HG03558 (cell line): ENCODE data around the gene H6PD.

Experiments
- ATAC-seq: cut with Tn5 transposase; IDR thresholded peaks from one replicate; pipeline ENCODE4 v1.9.1; 2021; ENCODE audit warnings: moderate number of reproducible peaks; ENCODE audit not compliant: unreplicated experiment; ENCODE audit errors: extremely low read depth

The H6PD gene

DNA sequence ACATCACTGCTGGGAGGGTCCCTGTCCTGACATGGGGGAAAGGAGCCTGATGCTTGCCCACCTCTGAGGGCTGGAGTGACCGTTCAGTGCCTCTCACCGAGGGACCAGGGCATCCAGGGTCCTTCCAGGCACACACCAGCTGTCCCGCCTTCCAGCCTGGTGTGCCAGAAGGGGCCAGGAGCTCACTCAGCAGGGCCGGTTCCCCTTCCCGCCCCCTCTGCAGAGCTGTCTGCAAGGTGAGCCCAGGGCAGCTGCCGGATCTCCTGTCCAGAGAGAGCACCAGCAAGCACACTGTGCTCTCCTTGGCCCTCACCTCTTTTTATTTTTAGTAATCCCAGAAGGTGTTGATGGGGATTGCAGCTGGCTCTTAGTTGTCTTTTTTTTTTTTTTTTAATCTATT is 16.9 kb downstream of the H6PD start:
- ATAC-seq: no peak

DNA sequence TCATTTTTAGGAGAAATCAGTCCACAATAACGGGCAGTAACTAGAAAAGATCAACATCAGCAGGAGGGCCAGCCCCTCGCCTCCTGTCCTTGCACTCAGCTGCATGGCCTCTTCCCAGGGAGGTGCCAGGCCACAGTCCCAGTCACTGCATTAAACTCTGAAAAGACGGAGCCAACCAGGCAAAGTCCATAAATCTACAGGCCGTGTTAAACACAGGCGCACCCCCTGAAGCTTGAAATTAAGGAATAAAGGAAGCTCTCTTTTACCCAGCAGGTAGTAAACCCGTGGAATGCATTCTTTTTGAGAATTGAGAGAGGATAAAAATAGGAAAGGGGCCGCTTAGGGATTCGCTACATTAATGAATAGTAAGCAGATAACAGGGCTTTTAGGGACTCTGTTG is 18.4 kb downstream of the H6PD start:
- ATAC-seq: no peak

DNA sequence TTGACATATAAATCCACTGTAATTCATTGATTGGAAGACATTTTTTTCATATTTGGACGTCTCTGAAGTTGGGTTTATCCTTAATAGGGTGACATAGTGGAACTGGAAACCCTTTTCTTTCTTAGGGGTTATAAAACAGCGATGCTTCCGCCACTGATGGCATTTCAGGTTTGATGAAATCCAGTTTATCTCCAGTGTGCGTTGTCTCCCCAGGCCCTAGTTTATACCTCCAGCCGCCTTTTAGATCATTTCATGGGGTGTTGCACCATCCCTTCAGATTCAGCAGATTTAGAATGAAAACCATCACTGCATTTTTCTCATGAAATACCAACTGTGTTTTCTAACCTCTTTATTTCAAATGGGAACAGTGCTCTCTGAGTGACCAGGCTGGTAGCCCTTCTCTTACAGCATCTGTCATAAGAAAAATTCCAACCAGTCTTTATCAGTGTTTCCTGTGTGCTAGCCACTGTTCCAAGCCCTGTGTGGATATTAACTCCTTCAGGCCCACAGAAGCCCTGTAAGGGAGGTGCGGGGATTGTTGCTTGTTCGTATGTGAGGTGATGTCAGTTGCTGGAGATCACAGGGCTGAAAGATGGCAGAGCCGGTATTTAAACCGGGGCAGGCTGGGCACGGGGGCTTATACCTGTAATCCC is 19.0 kb downstream of the H6PD start:
- no peak for ATAC-seq

DNA sequence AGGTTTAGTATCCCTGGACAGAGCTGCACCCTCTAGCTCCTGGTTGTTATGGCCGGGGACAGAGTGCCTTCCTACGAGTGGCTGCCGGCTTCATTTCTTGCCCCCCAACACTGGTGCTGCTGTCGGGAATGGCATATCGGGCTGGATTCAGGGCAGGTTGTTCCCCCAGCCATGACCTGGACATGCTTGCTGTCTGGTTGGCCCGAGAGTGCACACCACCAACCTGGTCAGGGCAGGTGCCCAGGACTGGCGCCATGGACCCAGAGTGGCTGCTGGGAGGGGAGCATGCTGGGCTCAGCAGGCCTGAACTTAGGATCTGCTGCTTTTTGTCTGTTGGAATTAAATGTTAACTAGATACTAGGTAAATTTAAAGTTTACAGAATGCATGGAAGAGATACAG is 21.8 kb downstream of the H6PD start:
- no peak for ATAC-seq

DNA sequence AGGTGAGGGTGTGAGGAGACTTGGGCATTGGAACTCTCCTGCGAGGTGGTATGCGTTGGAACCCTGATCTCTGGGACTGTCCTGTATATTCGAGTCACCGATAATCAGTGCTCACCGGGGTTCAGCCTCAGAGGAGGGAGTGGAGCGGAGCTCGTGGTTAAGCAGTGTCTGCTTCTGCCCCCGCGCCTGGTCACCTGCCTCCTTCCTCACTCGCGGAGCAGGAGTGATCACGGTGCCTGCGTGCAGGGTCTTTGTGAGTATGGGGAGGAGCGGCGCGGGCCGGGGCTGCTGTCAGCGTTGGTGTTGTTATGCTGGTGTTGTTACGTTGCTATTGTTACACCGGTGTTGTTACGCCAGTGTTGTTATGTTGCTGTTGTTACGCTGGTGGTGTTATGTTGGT is 23.3 kb downstream of the H6PD start:
- ATAC-seq: no peak

DNA sequence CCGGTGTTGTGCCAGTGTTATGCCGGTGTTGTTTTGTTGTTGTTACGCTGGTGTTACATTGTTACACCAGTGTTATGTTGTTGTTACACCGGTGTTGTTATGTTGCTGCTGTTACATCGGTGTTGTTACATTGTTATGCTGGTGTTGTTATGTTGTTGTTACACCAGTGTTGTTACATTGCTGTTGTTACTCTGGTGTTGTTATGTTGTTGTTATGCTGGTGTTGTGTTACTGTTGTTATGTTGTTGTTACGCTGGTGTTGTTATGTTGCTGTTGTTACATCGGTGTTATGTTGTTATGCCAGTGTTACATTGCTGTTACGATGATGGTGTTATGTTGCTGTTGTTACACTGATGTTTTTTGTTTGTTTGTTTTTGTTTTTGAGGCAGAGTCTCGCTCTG is 24.1 kb downstream of the H6PD start:
- no peak for ATAC-seq

DNA sequence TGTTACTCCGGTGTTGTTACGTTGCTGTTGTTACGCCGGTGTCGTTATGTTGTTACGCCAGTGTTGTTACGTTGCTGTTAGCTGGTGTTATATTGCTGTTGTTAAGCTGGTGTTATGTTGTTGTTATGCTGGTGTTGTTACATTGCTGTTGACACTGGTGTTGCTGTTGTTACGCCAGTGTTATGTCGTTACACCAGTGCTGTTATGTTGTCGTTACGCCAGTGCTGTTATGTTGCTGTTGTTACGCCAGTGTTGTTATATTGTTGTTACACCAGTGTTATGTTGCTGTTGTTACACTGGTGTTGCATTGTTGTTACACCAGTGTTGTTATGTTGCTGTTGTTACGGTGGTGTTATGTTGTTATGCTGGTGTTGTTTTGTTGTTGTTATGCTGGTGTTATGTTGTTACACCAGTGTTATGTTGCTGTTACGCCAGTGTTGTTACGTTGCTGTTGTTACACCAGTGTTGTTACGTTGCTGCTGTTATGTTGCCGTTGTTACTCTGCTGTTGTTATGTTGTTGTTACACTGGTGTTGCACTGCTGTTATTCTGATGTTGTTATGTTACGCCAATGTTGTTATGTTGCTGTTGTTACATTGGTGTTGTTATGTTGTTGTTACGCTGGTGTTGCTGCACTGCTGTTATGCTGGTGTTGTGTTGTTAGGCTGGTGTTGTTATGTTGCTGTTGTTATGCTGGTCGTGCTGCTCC is 25.6 kb downstream of the H6PD start:
- no peak for ATAC-seq

DNA sequence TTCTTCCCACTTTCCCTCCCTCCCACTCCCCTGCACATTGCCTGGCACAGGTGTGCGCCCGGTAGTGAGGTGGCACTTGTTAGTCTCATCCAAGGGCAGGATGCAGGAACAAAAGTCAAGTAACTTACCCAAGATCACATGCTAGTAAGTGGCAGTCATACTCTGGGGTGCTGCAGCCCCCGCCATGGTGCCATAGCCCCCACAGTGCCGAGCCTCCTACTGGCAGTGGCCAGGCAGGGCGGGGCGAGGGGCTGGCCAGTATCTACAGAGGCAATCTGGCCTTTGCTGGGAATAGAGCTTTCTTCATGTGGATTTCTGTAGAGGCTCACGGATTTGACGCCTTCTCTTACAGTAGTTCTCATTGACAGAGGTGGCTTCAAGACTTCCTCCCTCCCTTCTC is 26.9 kb downstream of the H6PD start:
- ATAC-seq: no peak

DNA sequence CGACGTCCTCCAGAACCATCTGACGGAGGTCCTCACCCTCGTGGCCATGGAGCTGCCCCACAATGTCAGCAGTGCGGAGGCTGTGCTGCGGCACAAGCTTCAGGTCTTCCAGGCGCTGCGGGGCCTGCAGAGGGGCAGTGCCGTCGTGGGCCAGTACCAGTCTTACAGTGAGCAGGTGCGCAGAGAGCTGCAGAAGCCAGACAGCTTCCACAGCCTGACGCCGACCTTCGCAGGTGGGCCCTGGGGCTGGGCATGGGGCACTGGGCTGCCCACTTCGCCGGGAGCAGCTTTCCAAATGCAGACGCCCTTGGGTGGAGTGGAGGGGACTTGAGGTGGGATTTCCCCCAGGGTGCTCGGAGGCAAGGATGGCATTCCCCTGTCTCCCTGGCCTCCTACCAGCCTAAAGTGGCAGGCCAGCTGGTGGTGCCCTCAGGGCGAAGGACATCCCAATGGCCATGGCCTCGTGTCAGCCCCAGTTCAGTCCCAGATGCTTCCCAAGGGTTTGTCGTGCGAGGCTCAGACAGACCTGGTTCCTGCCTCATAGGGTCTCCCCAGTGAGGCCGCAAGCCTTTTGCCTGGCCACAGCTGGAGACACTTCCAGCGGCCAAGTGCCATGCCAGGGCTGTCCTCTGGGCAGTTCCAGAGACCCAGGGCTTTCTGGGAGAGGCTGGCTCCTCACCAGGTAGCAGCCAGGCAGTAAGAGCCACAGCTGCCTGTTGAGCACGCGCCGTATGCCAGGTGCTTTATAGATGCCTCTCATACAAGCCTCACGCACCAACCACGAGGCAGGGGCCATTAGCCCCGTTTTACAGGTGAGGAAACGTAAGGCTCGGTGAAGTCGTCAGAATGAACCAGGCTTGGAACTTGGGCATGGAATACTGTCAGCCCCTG is 27.8 kb downstream of the H6PD start:
- ATAC-seq: no peak

DNA sequence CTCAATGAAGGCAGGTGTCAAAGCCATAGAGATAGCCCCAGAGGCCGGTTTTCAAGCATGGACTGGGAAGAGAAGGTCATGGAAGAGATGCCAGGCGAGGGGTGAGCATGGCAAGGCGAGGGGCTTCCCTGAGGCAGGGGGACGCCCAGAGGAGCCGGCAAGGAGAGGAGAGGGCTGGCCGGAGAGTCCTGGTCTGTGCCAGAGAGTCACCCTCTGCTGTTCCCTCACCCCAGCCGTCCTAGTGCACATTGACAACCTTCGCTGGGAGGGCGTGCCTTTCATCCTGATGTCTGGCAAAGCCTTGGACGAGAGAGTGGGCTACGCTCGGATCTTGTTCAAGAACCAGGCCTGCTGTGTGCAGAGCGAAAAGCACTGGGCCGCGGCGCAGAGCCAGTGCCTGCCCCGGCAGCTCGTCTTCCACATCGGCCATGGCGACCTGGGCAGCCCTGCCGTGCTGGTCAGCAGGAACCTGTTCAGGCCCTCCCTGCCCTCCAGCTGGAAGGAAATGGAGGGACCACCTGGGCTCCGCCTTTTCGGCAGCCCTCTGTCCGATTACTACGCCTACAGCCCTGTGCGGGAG is 28.8 kb downstream of the H6PD start:
- ATAC-seq: no peak

DNA sequence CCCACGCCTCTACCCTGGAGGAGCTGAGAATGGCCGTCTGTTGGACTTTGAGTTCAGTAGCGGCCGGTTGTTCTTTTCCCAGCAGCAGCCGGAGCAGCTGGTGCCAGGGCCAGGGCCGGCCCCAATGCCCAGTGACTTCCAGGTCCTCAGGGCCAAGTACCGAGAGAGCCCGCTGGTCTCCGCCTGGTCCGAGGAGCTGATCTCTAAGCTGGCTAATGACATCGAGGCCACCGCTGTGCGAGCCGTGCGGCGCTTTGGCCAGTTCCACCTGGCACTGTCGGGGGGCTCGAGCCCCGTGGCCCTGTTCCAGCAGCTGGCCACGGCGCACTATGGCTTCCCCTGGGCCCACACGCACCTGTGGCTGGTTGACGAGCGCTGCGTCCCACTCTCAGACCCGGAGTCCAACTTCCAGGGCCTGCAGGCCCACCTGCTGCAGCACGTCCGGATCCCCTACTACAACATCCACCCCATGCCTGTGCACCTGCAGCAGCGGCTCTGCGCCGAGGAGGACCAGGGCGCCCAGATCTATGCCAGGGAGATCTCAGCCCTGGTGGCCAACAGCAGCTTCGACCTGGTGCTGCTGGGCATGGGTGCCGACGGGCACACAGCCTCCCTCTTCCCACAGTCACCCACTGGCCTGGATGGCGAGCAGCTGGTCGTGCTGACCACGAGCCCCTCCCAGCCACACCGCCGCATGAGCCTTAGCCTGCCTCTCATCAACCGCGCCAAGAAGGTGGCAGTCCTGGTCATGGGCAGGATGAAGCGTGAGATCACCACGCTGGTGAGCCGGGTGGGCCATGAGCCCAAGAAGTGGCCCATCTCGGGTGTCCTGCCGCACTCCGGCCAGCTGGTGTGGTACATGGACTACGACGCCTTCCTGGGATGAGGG is 29.7 kb downstream of the H6PD start:
- no peak for ATAC-seq

DNA sequence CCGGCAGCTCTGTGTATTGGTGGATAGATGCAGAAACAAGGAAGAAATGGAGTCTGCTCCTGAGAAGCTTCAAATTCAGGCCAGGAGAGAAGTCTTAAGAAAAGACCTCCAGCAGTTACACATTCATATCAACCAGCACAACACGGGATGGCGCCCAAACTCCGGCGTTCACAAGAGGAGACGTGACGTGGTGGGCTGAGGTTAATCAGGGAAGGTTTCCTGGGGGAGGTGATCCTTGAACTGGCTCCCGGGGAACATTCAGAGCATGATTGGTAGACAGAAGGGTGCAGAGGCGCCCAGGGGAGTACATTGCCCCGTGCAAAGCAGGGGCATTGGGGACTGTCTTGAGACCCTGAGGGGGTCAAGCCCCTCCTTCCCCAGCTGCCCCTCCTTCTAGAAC is 30.5 kb downstream of the H6PD start:
- no peak for ATAC-seq

DNA sequence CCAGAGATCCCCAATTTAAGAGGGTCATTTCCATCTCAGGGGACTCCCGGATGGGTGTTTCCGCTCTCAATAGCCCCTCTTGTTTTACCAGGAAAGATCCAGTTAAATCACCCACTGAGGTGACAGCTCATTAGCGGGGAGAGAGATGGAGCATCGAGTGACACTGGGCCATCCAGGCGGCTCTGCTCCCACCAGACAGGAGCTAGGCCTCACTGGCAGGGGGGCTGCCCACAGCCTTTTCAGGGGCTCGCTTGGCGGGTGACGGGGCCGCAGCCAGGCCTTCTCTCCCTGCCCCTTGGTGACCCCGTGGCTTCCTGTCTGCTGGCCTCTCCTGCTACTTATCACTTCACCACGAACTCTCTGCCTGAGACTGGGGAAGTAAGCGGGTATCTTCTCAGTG is 31.4 kb downstream of the H6PD start:
- no peak for ATAC-seq

DNA sequence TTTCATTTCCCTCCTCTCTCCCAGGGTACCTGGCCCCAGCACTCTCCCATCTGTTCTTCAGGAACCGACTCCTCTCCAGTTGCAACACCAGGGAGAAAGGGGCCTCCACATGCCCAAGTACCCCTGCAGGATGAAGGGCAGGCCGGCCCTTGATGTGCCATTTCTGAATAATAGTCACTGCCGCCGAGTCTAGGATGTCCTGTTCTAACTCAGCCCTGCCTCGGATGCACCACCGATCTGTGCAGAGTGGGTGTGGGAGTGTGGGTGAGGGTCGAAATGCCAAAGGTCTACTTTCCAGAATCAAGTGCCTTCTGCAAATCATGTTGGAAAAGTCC is 32.7 kb downstream of the H6PD start:
- no peak for ATAC-seq

DNA sequence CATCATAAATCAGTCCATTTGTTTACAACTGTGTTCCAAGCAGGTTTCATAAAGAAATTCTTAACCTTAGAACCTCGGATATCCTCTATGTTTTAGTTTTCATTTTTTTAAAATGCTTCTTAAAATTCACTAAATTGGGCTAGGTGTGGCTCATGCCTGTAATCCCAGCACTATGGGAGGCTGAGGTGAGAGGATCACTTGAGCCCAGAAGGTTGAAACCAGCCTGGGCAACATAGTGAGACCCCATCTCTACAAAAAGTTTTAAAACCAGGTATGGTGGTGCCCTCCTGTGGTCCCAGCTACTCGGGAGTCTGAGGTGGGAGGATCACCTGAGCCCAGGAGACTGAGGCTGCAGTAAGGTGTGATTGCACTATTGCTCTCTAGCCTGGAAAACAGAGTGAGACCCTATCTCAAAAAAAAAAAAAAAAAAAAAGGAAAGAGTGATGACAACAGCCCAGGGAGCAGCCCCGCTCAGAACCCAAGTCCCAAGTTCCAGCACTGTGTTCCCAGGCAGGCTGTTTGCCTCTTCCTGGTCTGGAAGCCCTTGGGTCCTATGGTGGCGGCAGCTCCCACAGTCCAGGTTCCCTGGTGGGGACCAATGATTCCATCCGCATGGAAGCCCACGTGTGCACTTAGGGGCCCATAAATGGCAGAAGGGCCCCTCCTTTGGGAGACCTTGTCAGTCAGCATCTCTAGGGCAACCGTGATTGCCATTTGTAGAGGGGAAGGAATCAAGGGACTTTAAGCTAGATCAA is 33.4 kb downstream of the H6PD start:
- no peak for ATAC-seq

DNA sequence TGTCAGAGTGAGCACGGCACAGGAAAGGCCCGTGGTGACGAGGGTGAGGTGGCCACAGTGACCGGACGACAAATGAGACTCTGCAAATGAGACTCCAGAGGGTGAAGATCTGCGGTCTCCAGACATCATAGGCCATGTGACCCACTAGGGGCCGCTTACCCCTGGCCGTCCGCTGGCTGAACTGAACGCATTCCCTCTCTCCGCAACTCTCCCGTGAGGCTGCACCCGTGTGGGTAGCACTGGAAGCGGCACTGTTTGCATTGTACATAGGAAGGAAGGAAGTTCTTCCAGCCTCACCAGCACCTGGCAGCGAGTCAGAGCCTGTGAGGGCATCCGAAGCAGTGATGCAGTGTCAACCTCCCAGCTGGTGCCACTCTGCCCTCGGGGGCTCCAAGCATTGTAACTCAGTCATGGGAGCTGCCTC is 34.5 kb downstream of the H6PD start:
- ATAC-seq: no peak

DNA sequence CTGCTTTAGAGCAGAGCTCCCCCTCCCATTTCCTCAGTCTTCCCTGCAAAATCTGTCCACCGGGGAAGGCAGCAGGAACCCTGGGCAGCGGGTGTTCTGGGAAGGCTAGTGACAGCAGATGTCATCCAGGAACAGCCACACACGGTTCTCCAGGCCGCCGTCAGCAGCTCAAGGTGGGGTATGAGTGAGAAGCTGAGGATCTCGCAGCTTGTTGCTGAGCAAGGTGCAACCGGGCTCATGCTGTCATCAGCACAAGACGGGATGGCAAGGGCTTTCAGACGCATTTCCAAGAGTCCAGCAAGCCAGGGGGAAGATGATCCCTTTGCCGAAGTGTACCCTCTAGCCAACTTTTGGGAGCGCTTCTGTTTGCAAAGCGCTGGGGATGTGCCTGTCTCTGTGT is 35.1 kb downstream of the H6PD start:
- no peak for ATAC-seq

DNA sequence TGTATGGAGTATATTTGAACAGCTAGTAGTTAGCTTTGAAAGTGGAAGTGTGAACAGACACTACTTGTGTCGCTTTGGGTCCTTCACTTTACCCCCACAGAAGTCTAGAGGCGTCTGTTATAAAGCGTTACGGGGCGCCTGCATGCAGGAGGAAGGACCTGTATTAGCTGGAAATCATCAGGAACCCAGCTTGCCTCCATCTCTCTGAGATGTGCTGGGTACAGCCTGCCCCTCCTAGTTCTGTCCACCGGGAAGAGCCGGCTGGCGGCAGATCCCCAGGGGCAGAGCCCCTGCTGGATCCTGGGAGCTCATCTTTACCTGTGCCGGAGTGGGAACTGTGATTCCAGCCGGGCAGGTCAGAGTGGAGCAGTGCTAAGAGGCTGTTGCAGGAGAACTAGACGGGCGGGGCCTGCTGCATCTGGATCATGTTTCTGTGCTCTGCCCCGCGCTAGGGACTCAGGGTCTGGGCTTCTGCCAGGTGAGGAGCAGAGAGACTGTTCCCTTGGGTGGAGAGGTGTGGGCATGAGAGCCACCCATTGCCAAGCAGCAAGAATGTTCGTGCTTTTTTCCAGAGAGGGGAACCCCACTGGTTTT is 35.8 kb downstream of the H6PD start:
- no peak for ATAC-seq

DNA sequence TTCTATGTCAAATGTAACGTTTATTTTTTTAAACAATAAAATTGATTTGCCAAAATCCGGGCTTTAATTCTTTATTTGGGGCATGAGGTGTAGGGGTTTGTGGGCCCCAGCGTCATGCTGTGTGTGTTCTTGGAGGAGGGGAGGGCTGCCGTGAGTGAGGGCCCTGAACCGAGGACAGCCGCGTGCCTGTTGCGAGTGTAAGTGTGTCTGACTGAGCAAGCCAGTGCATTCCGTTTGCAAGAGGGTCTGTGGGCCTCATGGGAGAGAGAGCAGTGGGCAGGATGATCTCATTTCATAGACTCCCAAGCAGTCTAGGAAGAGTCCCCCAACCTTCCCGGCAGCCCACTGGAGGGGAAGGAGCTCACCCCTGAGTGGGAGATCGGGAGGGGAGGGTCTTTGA is 36.7 kb downstream of the H6PD start:
- no peak for ATAC-seq
